H9 (cell line): ENCODE measurements around the gene TMEM44. TPM values are rescaled to one million over a fixed set of nuclear protein-coding genes. Genes with fewer than 3 reads are reported as not detected.

Experiments
- DNase-seq: peaks from one replicate; pipeline ENCODE4 v3.0.0-alpha.2; 2017
- H2AFZ ChIP-seq: one replicate; pipeline ENCODE4 v1.6.1; 2013; ENCODE audit warnings: mild to moderate bottlenecking, low read length, control low read depth, moderate library complexity
- H2AK5ac ChIP-seq: 2 replicates; pipeline ENCODE4 v1.6.1; 2013; ENCODE audit warnings: low read length, control low read depth, mixed read lengths; ENCODE audit not compliant: insufficient read length
- H2BK120ac ChIP-seq: one replicate; pipeline ENCODE4 v1.6.1; 2013; ENCODE audit warnings: low read depth, mild to moderate bottlenecking, low read length, control low read depth, inconsistent platforms; ENCODE audit not compliant: poor library complexity, severe bottlenecking
- H2BK12ac ChIP-seq: 2 replicates; pipeline ENCODE4 v1.6.1; 2013; ENCODE audit warnings: low read length, control low read depth, mixed read lengths, low read depth; ENCODE audit not compliant: insufficient read length
- H2BK15ac ChIP-seq: 2 replicates; pipeline ENCODE4 v1.6.1; 2013; ENCODE audit warnings: low read depth, low read length, control low read depth
- H2BK20ac ChIP-seq: one replicate; pipeline ENCODE4 v1.6.1; 2013; ENCODE audit warnings: low read depth, mild to moderate bottlenecking, low read length, control low read depth, inconsistent platforms; ENCODE audit not compliant: poor library complexity, severe bottlenecking
- H2BK5ac ChIP-seq: 2 replicates; pipeline ENCODE4 v1.6.1; 2013; ENCODE audit warnings: low read length, control low read depth, mixed read lengths; ENCODE audit not compliant: insufficient read length
- H3K14ac ChIP-seq: 2 replicates; pipeline ENCODE4 v1.6.1; 2013; ENCODE audit warnings: low read length, control low read depth; ENCODE audit not compliant: insufficient read depth
- H3K18ac ChIP-seq: 2 replicates; pipeline ENCODE4 v1.6.1; 2013; ENCODE audit warnings: low read depth, mild to moderate bottlenecking, mixed read lengths, low read length, control low read depth; ENCODE audit not compliant: insufficient read length
- H3K23ac ChIP-seq: 2 replicates; pipeline ENCODE4 v1.6.1; 2013; ENCODE audit warnings: low read length, control low read depth, mixed read lengths, low read depth; ENCODE audit not compliant: insufficient read length
- H3K23me2 ChIP-seq: 2 replicates; pipeline ENCODE4 v1.6.1; 2013; ENCODE audit warnings: low read depth, mild to moderate bottlenecking, mixed read lengths, low read length, control low read depth; ENCODE audit not compliant: insufficient read length, poor library complexity, severe bottlenecking
- H3K27ac ChIP-seq: 2 replicates; pipeline ENCODE4 v1.5.1; 2013; ENCODE audit warnings: low read length, control low read depth, mixed read lengths, low read depth; ENCODE audit not compliant: insufficient read length
- H3K27me3 ChIP-seq: 2 replicates; pipeline ENCODE4 v1.6.1; 2013; ENCODE audit warnings: low read length, control low read depth, inconsistent platforms; ENCODE audit not compliant: insufficient read depth
- H3K4ac ChIP-seq: 2 replicates; pipeline ENCODE4 v1.6.1; 2013; ENCODE audit warnings: low read depth, mild to moderate bottlenecking, control low read depth, inconsistent platforms, low read length, moderate library complexity
- H3K4me1 ChIP-seq: 2 replicates; pipeline ENCODE4 v1.6.1; 2013; ENCODE audit warnings: low read length, control low read depth, inconsistent platforms; ENCODE audit not compliant: insufficient read depth
- H3K4me2 ChIP-seq: 2 replicates; pipeline ENCODE4 v1.6.1; 2013; ENCODE audit warnings: low read length, control low read depth, mixed read lengths; ENCODE audit not compliant: insufficient read length, insufficient read depth
- H3K56ac ChIP-seq: 2 replicates; pipeline ENCODE4 v1.6.1; 2013; ENCODE audit warnings: low read depth, mild to moderate bottlenecking, mixed read lengths, low read length, control low read depth; ENCODE audit not compliant: insufficient read length
- H3K79me1 ChIP-seq: 2 replicates; pipeline ENCODE4 v1.6.1; 2013; ENCODE audit warnings: low read depth, mild to moderate bottlenecking, moderate library complexity, low read length, control low read depth, inconsistent platforms; ENCODE audit not compliant: insufficient read depth, poor library complexity, severe bottlenecking
- H3K79me2 ChIP-seq: 2 replicates; pipeline ENCODE4 v1.6.1; 2013; ENCODE audit warnings: low read length, control low read depth, inconsistent platforms; ENCODE audit not compliant: insufficient read depth
- H3K9ac ChIP-seq: 2 replicates; pipeline ENCODE4 v1.6.1; 2013; ENCODE audit warnings: low read length, control low read depth, mixed read lengths; ENCODE audit not compliant: insufficient read length; ENCODE audit errors: extremely low read depth
- H3K9me3 ChIP-seq: one replicate; pipeline ENCODE4 v1.6.1; 2013; ENCODE audit warnings: low read depth, low read length, inconsistent platforms; ENCODE audit not compliant: control insufficient read depth
- H3T11ph ChIP-seq: one replicate; pipeline ENCODE4 v1.6.1; 2013; ENCODE audit warnings: mild to moderate bottlenecking, low read length, control low read depth, inconsistent platforms
- H4K20me1 ChIP-seq: one replicate; pipeline ENCODE4 v1.6.1; 2013; ENCODE audit not compliant: control insufficient read depth, insufficient read length, insufficient read depth
- H4K5ac ChIP-seq: 2 replicates; pipeline ENCODE4 v1.6.1; 2013; ENCODE audit warnings: low read depth, mild to moderate bottlenecking, mixed read lengths, low read length, control low read depth; ENCODE audit not compliant: insufficient read length
- H4K8ac ChIP-seq: replicated peaks from 2 replicates; pipeline ENCODE4 v1.6.1; 2013; ENCODE audit warnings: low read length, control low read depth, mixed read lengths, low read depth; ENCODE audit not compliant: insufficient read length
- H4K91ac ChIP-seq: 2 replicates; pipeline ENCODE4 v1.6.1; 2013; ENCODE audit warnings: low read depth, mild to moderate bottlenecking, moderate library complexity, mixed read lengths, low read length, control low read depth; ENCODE audit not compliant: insufficient read length
- H3K27ac Mint-ChIP-seq, 3 experiments: 2 replicates in 2 of 3; 3 replicates in 1 of 3; pipeline ENCODE4 v1.8.0; 2020 to 2021; ENCODE audit warnings: mixed read lengths in 3 of 3, mild to moderate bottlenecking in 1 of 3, moderate library complexity in 1 of 3
- H3K27me3 Mint-ChIP-seq: 2 replicates; pipeline ENCODE4 v1.8.0; 2021; ENCODE audit warnings: low read depth, mild to moderate bottlenecking, moderate library complexity, mixed read lengths
- H3K36me3 Mint-ChIP-seq, 3 experiments: 2 replicates in 2 of 3; 3 replicates in 1 of 3; pipeline ENCODE4 v1.8.0; 2020 to 2021; ENCODE audit warnings: low read depth in 3 of 3, mixed read lengths in 3 of 3; ENCODE audit not compliant: insufficient read depth in 1 of 3
- H3K4me1 Mint-ChIP-seq, 2 experiments: 2 replicates each; pipeline ENCODE4 v1.8.0; 2020; ENCODE audit warnings: mixed read lengths in 2 of 2
- H3K4me3 Mint-ChIP-seq, 2 experiments: 2 replicates in 1 of 2; 3 replicates in 1 of 2; pipeline ENCODE4 v1.8.0; 2020 to 2021; ENCODE audit warnings: mild to moderate bottlenecking in 2 of 2, mixed read lengths in 2 of 2, moderate library complexity in 1 of 2
- H3K9me3 Mint-ChIP-seq, 2 experiments: 2 replicates in 1 of 2; 3 replicates in 1 of 2; pipeline ENCODE4 v1.8.0; 2020; ENCODE audit warnings: mild to moderate bottlenecking in 2 of 2, mixed read lengths in 2 of 2, moderate library complexity in 1 of 2
- WGBS: extraction: QIAGEN DNeasy Blood & Tissue Kit; methylation state at CpG from one replicate; pipeline ENCODE4 v1.1.7; 2013; ENCODE audit warnings: missing lambda C conversion rate, low lambda C conversion rate, mixed read lengths; ENCODE audit not compliant: insufficient read length; ENCODE audit errors: extremely low coverage; 5-methylcytosine and 5-hydroxymethylcytosine counted together
- total RNA-seq: library from RNA; stranded (reverse); gene quantifications from 2 replicates; pipeline ENCODE4 v1.2.1, GENCODE V29; 2021
- TF ChIP-seq, protein P1 (sequence below): fragments of 200-600 bp; sonication (generic); conservative IDR thresholded peaks from 3 replicates; pipeline ENCODE4 v1.8.0; 2021; ENCODE audit warnings: antibody characterized with exemption, mild to moderate bottlenecking

Gene TMEM44
- total RNA-seq, 1 experiment from 2014 or later = 19.8 TPM

DNA sequence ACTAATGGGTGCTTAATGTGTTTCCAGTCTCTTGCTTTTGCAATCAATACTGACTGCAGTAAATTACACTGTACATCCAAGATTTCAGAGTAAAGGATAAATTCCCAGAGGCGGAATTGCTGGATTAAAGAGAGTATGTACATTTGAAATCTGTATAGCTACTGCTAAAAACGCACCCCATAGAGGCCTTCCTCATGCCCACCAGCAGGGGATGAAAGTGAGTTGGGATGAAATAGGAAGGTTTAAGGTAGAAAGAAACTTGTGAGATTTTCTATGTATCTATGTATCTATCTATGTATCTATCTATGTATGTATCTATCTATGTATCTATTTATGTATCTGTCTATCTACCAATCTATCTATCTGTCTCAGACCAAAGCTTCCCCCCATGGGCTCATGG, 28.4 kb downstream of the TMEM44 start:
- Histone ChIP-seq H3K23ac (no peak overlapping the region), H2BK5ac (no peak overlapping the region), H2BK15ac (no peak overlapping the region), H4K91ac (no peak overlapping the region), H3K14ac (no peak overlapping the region), H3K27me3 (no peaks in the 10 kb centered on the region), H2AFZ (no peak overlapping the region), H3K27ac (no peak overlapping the region), H2BK120ac (no peak overlapping the region), H3K9me3 (no peaks in the 10 kb centered on the region), H4K8ac (no peak overlapping the region), H3K4ac (no peak overlapping the region), H3K4me1 (no peaks in the 10 kb centered on the region), H3K56ac (no peak overlapping the region), H4K5ac (no peak overlapping the region), H3K4me2 (no peak overlapping the region), H3K18ac (no peak overlapping the region), H3K9ac (no peak overlapping the region), H3K79me1 (no peaks in the 10 kb centered on the region), H4K20me1 (no peaks in the 10 kb centered on the region), H3K23me2 (no peaks in the 10 kb centered on the region), H3T11ph (no peak overlapping the region), H2BK12ac (no peak overlapping the region), H3K79me2 (no peaks in the 10 kb centered on the region), H2AK5ac (no peak overlapping the region), H2BK20ac (no peak overlapping the region)
- Mint-ChIP-seq H3K4me1 (peaks cover 3 to 4% of the 10 kb centered on the region in 2 experiments; a peak in 3 of 4 replicates), H3K27ac (no peak overlapping the region), H3K9me3 (no peaks in the 10 kb centered on the region; a peak in 1 of 5 replicates), H3K27me3 (no peaks in the 10 kb centered on the region), H3K4me3 (no peak overlapping the region), H3K36me3 (peaks cover 6 to 35% (median 20%) of the 10 kb centered on the region in 3 experiments; a peak in 6 of 7 replicates)
- TF ChIP-seq, protein P1, sequence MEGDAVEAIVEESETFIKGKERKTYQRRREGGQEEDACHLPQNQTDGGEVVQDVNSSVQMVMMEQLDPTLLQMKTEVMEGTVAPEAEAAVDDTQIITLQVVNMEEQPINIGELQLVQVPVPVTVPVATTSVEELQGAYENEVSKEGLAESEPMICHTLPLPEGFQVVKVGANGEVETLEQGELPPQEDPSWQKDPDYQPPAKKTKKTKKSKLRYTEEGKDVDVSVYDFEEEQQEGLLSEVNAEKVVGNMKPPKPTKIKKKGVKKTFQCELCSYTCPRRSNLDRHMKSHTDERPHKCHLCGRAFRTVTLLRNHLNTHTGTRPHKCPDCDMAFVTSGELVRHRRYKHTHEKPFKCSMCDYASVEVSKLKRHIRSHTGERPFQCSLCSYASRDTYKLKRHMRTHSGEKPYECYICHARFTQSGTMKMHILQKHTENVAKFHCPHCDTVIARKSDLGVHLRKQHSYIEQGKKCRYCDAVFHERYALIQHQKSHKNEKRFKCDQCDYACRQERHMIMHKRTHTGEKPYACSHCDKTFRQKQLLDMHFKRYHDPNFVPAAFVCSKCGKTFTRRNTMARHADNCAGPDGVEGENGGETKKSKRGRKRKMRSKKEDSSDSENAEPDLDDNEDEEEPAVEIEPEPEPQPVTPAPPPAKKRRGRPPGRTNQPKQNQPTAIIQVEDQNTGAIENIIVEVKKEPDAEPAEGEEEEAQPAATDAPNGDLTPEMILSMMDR = peak; percentile 59
- DNase-seq = no peak
- no CpG with 5 or more reads among the region's 2 CpGs for WGBS
